Measurements from ENCODE around the gene CDK14.
A peak's percentile ranks its signal among the peaks of the same experiment; 100 is the strongest.
"Not testable (repeated sequence)": the region's sequence is repeated elsewhere in the genome, so short reads cannot be mapped to it uniquely, and the experiment has no call there.

CDK14 gene

GRCh38 chr7:90597563-90598253 lies 1.6 kb downstream of the CDK14 start:
- no peak for DNase-seq

DNA sequence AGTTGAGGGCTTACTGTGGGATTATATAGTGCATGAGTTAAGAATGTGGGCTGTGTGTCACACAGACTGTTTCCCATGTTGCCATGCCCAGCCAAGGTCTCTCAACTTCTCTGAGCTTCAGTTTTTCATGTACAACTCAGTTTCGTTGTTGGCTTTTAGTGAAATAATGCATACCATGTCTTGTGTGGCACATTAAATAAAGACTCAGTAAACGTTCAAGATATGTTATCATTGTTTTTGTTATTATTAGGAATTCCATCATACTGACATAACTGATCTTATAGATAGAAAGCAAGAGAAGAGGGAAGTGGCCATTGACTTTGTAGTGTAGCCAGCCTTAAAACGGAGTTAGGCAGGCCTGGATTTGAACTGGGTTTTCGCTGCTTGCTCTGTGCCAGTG lies 2.9 kb downstream of the CDK14 start:
- no peak for DNase-seq

GRCh38 chr7:90599892-90600555 lies 3.9 kb downstream of the CDK14 start:
- no peak for DNase-seq

GRCh38 chr7:90602303-90602702 lies 6.2 kb downstream of the CDK14 start:
- no peak for DNase-seq

DNA sequence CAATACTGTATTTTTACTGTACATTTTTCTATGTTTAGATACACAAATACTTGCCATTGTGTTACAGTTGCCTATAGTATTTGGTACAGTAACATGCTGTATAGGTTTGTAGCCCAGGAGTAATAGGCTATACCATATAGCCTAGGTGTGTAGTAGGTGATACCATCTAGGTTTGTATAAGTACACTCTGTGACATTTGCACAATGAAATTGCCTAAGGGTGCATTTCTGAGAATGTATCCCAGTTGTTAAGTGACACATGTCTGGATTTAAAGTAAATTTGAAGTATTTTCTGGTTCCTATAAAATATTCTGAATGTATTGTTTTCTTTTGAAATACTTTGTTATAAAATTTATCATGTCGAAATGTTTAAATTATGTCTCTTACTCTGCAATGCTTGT lies 7.2 kb downstream of the CDK14 start:
- no peak for DNase-seq

GRCh38 chr7:90604383-90604782 lies 8.3 kb downstream of the CDK14 start:
- no peak for DNase-seq

GRCh38 chr7:90605055-90605454 lies 8.9 kb downstream of the CDK14 start:
- peak; percentile 76 to 84 for DNase-seq

DNA sequence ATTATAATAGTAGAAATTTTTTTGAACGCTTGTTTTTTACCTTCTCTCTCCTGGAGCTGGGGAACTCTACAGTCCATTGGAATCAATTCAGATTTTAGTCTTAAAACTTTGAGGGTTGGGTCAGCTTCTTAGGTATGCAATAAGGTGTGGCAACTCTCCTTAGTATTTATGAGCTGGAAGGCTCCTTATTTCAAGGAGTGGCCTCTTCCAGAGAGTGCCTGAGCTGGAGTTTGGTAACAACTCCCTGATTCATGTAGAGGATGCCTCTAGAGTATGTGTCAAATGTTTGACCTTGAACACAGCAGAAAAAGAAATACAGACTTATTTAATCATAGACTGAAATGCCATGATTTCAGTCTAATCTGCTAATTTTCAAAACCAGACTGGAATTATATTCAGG lies 11.1 kb downstream of the CDK14 start:
- DNase-seq: no peak

DNA sequence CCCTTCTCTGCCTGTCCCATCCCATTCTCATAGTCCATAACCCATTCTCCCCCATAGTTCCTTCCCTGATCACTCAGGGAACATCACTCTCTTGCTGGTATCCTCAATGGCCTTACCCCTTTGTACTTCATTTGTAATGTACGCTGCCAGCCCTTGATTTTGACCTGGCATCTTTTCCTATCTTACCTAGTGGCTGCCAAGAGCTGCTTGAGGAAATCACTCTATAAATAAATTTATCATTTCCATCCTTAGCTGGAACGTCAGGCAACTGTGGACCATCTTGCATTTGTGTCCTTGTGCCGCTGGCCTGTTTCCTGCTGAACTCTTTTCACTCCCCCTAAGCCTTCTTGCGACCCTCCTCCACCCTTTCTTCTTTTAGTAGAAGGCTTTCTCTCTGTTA lies 14.0 kb downstream of the CDK14 start:
- no peak for DNase-seq

- DNase-seq: no peak
These were observed 15.0 kb downstream of the CDK14 start for GRCh38 chr7:90611115-90611514.

DNA sequence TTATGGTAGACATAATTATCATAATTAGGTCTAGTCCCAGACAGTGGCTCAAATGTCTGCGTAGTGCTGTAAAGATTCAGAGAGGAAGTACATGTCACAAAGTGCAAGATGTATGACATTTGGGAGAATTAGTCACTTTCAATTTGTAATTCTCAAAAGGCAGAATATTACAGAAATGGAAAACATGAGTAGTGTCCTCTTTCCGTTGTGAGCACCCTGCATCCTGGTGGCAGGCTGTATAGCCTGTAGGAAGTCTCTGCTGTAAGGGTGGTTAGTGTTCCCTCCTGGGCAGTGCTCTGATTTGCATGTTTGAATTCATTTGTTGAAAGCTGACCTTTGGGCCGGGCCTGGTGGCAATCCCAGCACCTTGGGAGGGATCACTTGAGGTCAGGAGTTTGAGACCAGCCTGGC lies 17.0 kb downstream of the CDK14 start:
- DNase-seq: no peak

- DNase-seq: no peak
These were observed 21.3 kb downstream of the CDK14 start for GRCh38 chr7:90617442-90617841.

DNA sequence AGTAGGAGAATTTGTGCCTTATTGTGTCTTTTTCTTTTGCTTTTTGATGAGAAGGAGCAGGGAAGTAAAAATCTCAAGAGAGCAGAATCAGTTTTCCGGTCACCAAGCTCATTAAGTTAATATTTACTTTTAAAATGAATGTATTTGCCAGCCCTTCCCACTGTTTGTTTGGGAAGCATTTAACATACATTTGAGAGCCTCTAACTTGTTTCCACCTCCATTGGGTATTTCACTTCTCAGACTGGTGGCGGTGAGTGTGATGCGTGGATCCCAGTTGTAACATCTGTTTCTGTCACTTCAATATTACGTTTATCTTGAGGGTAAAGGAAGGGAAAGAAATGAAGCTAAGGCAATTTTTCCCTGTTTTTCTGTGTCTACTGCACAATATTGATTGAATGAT lies 22.8 kb downstream of the CDK14 start:
- DNase-seq: no peak

GRCh38 chr7:90621125-90621746 lies 25.1 kb downstream of the CDK14 start:
- DNase-seq: no peak

GRCh38 chr7:90621747-90622140 lies 25.6 kb downstream of the CDK14 start:
- no peak for DNase-seq

DNA sequence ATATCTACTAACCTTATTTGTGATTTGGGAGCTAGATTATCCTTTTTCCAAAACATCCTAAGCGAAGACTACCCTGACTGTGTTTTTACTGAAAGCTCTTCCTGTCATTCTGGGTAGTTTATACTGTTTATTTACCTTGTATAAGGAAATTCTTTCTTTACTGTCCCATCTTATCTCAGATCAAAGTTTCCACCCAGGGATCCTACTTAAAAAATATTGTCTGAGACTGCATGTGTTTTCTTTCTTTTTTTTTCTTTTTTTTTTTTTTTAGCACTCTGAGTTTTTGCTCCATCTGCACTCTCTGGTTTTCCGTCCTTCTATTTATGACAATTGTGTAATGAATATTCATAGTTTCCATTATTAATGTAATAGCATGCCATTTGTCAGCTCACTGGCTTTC lies 26.5 kb downstream of the CDK14 start:
- DNase-seq: no peak

DNA sequence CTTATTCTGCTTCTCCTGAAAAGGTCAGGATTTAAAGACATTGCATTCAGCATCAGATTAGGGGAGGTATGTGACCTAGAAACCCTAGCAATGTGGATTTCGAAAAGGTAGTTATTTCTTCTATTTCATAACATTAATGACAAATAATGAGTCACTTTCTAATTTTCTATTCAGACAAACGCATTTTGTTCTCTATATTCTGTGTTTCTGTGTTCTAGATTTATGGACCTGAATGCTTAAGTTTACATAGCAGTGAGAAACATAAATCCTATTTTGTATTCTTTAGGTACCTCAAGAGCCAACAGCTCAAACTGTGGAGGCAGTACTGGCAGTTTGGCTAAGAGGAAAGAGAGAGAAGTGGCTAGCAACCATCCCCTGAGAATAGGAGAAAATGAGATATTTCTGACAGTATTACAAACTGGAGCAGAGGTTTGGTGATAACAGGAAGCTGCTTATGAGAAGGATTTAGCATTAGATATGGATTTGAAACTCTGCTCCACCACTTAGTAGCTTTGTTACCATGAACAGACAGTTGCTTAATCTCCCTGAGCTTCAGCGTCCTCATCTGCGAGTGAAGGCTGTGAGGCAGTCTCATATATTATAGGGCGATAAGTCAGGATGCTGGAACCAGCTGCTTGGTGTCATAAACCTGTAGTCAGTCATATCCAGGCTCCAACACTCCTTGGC lies 28.2 kb downstream of the CDK14 start:
- no peak for DNase-seq

GRCh38 chr7:90625051-90625450 lies 28.9 kb downstream of the CDK14 start:
- no peak for DNase-seq

- no peak for DNase-seq
These were observed 29.4 kb downstream of the CDK14 start for GRCh38 chr7:90625562-90625961.

GRCh38 chr7:90626013-90626412 lies 29.9 kb downstream of the CDK14 start:
- no peak for DNase-seq

- DNase-seq: no peak
These were observed 33.3 kb downstream of the CDK14 start for GRCh38 chr7:90629297-90629918.

DNA sequence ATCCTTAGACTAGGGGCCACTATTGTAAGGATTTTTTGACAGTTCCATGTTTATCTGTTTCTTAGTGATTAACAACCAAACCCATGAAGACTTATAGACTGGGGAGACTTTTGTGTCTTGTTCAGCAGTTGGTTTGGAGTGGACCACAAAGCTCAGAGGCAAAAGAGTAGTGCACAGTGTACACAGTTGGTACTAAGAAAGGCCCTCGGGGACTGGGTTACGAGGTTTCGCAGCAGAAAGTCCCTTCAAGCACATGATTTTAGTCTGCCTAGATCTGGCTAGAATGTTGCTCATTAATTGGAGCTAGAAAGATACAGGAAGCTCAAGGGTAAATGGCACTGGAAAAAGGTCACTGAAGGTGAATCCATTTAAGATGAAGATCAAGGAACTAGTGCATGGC lies 35.4 kb downstream of the CDK14 start:
- DNase-seq: no peak

GRCh38 chr7:90639683-90640082 lies 43.6 kb downstream of the CDK14 start:
- not testable (repeated sequence) for DNase-seq
